Measurements from ENCODE around the gene CRBN. TPM values are rescaled to one million over a fixed set of nuclear protein-coding genes. Genes with fewer than 3 reads are reported as not detected.

CRBN gene
- total RNA-seq, 1 donor from 2014 or later, result 114 TPM

DNA sequence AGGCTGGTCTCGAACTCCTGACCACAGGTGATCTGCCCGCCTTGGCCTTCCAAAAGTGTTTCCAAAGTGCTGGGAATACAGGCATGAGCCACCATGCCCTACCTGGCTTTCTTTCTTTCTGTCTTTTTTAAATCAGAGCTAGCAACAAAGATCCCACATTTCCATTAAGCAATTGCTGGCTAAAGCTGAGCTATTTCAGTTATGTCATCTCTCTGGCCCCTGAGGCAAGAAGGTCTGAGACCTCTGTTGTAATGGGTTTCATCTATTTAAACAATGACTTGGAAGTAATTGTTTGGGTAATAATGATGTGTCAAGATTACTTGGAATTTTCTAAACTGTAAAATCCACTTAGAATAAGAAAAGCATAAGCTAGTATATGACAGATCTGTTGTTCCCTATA, 30.2 kb upstream of the CRBN start:
- DNase-seq (ENCODE audit: low spot score in 2 of 2), result no peak
- Histone ChIP-seq H3K4me3 (no peak overlapping the region), H3K27ac (no peak overlapping the region), H3K36me3 (no peaks in the 10 kb centered on the region), H3K27me3 (no peaks in the 10 kb centered on the region), H3K9me3 (no peaks in the 10 kb centered on the region), H3K4me1 (no peaks in the 10 kb centered on the region)
- intact Hi-C loops (cut with DNase I), result no loop called here
- TF ChIP-seq, protein P1, sequence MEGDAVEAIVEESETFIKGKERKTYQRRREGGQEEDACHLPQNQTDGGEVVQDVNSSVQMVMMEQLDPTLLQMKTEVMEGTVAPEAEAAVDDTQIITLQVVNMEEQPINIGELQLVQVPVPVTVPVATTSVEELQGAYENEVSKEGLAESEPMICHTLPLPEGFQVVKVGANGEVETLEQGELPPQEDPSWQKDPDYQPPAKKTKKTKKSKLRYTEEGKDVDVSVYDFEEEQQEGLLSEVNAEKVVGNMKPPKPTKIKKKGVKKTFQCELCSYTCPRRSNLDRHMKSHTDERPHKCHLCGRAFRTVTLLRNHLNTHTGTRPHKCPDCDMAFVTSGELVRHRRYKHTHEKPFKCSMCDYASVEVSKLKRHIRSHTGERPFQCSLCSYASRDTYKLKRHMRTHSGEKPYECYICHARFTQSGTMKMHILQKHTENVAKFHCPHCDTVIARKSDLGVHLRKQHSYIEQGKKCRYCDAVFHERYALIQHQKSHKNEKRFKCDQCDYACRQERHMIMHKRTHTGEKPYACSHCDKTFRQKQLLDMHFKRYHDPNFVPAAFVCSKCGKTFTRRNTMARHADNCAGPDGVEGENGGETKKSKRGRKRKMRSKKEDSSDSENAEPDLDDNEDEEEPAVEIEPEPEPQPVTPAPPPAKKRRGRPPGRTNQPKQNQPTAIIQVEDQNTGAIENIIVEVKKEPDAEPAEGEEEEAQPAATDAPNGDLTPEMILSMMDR (IDR thresholded peaks at IDR 0.05), result no peak

DNA sequence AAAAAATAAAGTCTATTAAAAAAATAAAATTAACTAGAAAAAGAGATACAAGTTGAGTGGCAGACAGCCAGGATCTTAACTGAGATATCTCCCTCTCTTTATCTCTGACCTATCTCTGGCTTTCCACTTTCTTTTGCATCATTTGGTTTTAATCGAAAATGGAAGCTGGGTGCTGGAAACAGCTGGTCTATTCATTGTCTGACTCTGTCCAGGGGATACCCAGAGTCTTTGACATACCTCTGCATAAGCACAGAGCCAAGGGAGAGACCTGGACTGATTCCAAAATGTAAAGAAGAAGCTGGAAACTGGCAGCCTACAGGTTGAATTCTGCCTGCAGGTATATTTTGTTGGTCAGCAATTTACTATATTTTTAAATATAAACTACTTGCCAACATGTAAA, 29.6 kb upstream of the CRBN start:
- intact Hi-C loops (cut with DNase I), result no loop called here
- no peak overlapping the region for H3K27ac ChIP-seq
- no peak for DNase-seq (ENCODE audit: low spot score in 2 of 2)
- H3K36me3 ChIP-seq, result no peaks in the 10 kb centered on the region
- H3K4me1 ChIP-seq, result no peaks in the 10 kb centered on the region
- TF ChIP-seq, protein P1 (IDR thresholded peaks at IDR 0.05), result no peak
- no peaks in the 10 kb centered on the region for H3K27me3 ChIP-seq
- H3K4me3 ChIP-seq, result no peak overlapping the region
- H3K9me3 ChIP-seq, result no peaks in the 10 kb centered on the region

DNA sequence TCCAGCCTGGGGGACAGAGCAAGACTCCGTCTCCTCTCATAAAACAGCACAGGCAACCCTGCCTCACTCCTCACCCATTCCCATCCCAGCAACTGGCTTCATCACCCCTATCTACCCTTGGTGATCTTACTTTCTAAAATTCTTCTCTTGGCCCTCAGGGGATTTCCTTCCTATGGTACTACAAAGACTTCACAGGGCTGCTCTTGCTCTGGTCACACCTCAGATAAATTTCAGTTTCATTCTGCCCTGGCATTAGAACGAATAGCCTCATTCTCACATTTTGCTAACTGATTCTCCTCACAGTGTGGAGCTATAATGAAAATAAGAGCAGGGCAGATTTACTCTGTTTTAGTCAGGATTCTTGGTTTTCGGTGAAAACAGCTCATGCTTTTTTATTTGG, 22.1 kb upstream of the CRBN start:
- DNase-seq (ENCODE audit: low spot score in 2 of 2), result no peak
- TF ChIP-seq, protein P1 (IDR thresholded peaks at IDR 0.05), result no peak
- no peaks in the 10 kb centered on the region for H3K9me3 ChIP-seq
- peaks cover 0 to 2% of the 10 kb centered on the region in 2 donors for H3K4me1 ChIP-seq
- no peaks in the 10 kb centered on the region for H3K36me3 ChIP-seq
- no peaks in the 10 kb centered on the region for H3K27me3 ChIP-seq
- no peak overlapping the region for H3K27ac ChIP-seq
- intact Hi-C loops (cut with DNase I), result no loop called here
- no peak overlapping the region for H3K4me3 ChIP-seq

DNA sequence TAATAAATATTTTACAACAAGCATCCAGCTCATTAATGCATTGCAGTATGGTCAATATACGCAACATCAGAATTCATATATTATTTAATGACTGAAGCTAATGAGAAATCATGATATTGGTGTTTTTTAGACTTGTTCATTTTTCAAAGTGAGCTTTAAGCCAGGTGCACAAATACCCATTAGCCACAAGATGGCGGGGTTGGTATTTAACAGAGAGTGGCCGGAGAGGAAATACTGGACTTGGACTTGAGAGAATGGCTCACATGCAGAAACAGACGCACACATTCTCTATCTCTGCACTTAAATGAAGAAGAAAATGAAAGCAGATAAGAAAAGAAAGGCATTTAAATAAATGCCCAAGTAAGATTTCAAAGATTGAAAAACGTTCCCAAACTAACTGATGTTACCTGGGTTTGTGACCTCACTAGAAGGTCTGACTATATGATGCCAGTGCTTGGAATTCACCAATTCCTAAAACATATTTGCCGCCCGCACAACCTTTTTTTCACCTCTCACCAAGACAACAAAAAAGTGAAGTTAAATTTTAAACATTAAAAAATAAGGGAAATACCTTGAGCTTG, 21.2 kb upstream of the CRBN start:
- Histone ChIP-seq H3K4me1 (peaks cover 0 to 2% of the 10 kb centered on the region in 2 donors), H3K9me3 (no peaks in the 10 kb centered on the region), H3K4me3 (no peak overlapping the region), H3K36me3 (no peaks in the 10 kb centered on the region), H3K27me3 (no peaks in the 10 kb centered on the region), H3K27ac (no peak overlapping the region)
- intact Hi-C loops (cut with DNase I), result loop anchor here (1.0 kb wide), 1 partner anchor 1090 kb away; no protein-coding TSS in a partner anchor
- TF ChIP-seq, protein P1 (IDR thresholded peaks at IDR 0.05), result peak; percentile 72 to 79 (median 75)
- DNase-seq (ENCODE audit: low spot score in 2 of 2), result peak in 1 of 2 donors; percentile 69

DNA sequence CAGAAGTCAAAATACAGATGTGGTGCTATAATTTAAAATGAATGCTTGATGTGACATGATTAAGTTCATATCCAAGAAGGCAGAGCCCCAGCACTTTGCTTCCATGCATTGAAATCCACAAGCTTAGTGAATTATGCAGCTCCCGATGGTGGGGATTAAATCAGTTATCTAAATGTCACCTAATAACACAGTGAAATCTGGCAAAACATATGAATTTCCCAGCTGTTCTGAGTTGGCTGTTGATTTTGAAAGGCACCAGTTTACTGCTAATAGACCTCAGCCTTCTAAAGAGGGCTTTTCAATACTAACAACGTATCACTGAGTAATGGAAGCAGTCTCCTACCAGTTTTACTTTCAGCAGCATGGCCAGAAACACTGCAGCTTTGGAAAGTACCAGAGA, 19.8 kb upstream of the CRBN start:
- Histone ChIP-seq H3K9me3 (no peaks in the 10 kb centered on the region), H3K4me1 (peaks cover 0 to 2% of the 10 kb centered on the region in 2 donors), H3K4me3 (no peak overlapping the region), H3K27ac (no peak overlapping the region), H3K36me3 (no peaks in the 10 kb centered on the region), H3K27me3 (no peaks in the 10 kb centered on the region)
- intact Hi-C loops (cut with DNase I), result no loop called here
- no peak for DNase-seq (ENCODE audit: low spot score in 2 of 2)
- TF ChIP-seq, protein P1 (IDR thresholded peaks at IDR 0.05), result no peak
